ENCODE measurements around the gene ADGRG3. TPM values are rescaled to one million over a fixed set of nuclear protein-coding genes. Genes with fewer than 3 reads are reported as not detected.

The ADGRG3 gene
- total RNA-seq, 4 donors from 2014 or later, result 1.0 to 3.2 (median 2.5) TPM; not detected in 1

DNA sequence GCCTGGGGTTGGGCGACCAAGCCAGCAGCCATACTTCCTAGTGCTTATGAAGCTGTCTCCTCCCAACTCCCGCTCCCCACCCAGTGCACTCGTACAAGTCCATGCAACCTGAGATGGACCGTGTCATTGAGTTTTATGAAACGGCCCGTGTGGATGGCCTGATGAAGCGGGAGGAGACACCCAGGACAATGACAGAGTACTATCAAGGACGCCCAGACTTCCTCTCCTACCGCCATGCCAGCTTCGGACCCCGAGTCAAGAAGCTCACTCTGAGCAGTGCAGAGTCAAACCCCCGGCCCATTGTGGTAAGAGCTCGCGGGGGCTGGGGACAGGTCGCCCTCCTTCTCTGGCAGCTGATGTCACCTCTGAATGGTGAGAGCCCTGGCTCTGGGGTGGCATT lies 56.4 kb downstream of the ADGRG3 start:
- H3K27ac ChIP-seq, result no peak overlapping the region
- no peak for DNase-seq
- no peaks in the 10 kb centered on the region for H3K27me3 ChIP-seq
- no peaks in the 10 kb centered on the region for H3K36me3 ChIP-seq
- no peak overlapping the region for H3K4me3 ChIP-seq
- intact Hi-C loops (cut with DNase I; ENCODE audit: low total_unique reads), result no loop called here
- no peak for TF ChIP-seq POLR2A (IDR thresholded peaks at IDR 0.05)
- no peaks in the 10 kb centered on the region for H3K4me1 ChIP-seq
- no peaks in the 10 kb centered on the region for H3K9me3 ChIP-seq

DNA sequence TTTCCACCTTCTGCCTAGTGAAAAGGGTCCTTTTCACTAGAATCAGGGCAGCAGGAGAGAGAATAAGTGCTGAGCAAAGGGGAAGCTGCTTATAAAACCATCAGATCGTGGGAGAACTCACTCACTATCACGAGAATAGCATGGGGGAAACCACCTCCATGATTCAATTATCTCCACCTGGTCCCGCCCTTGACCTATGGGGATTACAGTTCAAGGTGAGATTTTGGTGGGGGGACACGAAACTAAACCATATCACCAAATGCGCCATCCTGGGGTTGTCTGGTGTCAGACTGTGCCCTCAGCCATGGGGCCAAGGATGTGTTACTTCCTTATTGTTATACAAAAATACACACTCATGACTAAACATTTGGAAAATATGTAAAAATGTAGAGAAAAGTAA lies 57.0 kb downstream of the ADGRG3 start:
- intact Hi-C loops (cut with DNase I; ENCODE audit: low total_unique reads), result no loop called here
- no peak for DNase-seq
- no peaks in the 10 kb centered on the region for H3K27me3 ChIP-seq
- no peaks in the 10 kb centered on the region for H3K9me3 ChIP-seq
- no peaks in the 10 kb centered on the region for H3K4me1 ChIP-seq
- no peak overlapping the region for H3K4me3 ChIP-seq
- TF ChIP-seq, protein P1, sequence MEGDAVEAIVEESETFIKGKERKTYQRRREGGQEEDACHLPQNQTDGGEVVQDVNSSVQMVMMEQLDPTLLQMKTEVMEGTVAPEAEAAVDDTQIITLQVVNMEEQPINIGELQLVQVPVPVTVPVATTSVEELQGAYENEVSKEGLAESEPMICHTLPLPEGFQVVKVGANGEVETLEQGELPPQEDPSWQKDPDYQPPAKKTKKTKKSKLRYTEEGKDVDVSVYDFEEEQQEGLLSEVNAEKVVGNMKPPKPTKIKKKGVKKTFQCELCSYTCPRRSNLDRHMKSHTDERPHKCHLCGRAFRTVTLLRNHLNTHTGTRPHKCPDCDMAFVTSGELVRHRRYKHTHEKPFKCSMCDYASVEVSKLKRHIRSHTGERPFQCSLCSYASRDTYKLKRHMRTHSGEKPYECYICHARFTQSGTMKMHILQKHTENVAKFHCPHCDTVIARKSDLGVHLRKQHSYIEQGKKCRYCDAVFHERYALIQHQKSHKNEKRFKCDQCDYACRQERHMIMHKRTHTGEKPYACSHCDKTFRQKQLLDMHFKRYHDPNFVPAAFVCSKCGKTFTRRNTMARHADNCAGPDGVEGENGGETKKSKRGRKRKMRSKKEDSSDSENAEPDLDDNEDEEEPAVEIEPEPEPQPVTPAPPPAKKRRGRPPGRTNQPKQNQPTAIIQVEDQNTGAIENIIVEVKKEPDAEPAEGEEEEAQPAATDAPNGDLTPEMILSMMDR (IDR thresholded peaks at IDR 0.05), result no peak
- no peak for TF ChIP-seq POLR2A (IDR thresholded peaks at IDR 0.05)
- H3K27ac ChIP-seq, result no peak overlapping the region
- no peaks in the 10 kb centered on the region for H3K36me3 ChIP-seq

DNA sequence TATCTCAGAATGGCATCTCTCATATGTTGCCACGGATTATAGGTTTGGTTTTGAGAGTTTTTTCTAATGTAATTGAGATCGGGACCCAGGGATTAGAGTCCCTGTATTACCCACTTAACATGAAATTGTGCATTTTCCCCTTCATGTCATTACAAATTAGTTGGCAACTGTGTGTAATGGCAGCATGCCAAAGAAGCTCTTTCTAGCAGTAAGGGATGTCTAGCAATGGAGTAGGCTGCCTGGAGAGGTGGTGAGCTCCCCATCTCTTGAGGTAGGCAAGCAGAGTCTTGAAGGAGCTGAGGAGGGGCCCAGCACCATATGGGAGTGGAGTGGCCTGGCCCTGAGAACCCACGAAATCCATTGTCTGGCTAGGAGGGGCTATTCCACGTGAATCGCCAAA lies 57.4 kb downstream of the ADGRG3 start:
- H3K27me3 ChIP-seq, result no peaks in the 10 kb centered on the region
- H3K9me3 ChIP-seq, result no peaks in the 10 kb centered on the region
- H3K4me3 ChIP-seq, result no peak overlapping the region
- H3K36me3 ChIP-seq, result no peaks in the 10 kb centered on the region
- H3K27ac ChIP-seq, result no peak overlapping the region
- no peaks in the 10 kb centered on the region for H3K4me1 ChIP-seq
- DNase-seq, result no peak
- intact Hi-C loops (cut with DNase I; ENCODE audit: low total_unique reads), result no loop called here
- no peak for TF ChIP-seq POLR2A (IDR thresholded peaks at IDR 0.05)
- TF ChIP-seq, protein P1 (IDR thresholded peaks at IDR 0.05), result no peak

DNA sequence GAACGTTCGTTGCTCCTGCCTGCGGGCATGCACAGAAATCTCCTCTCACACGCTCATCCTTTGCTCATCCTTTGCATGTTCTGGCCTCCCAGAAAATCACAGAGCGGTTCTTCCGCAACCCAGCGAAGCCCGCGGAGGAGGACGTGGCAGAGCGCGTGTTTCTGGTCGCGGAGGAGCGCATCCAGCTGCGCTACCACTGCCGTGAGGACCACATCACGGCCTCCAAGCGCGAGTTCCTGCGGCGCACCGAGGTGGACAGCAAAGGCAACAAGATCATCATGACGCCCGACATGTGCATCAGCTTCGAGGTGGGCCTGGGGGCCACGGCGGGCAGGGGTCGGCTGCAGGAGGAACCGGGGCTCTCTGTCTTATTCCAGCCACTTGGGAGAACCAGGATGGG lies 57.9 kb downstream of the ADGRG3 start:
- no peak for TF ChIP-seq POLR2A (IDR thresholded peaks at IDR 0.05)
- TF ChIP-seq, protein P1 (IDR thresholded peaks at IDR 0.05), result no peak
- H3K4me1 ChIP-seq, result no peaks in the 10 kb centered on the region
- H3K9me3 ChIP-seq, result no peaks in the 10 kb centered on the region
- no peaks in the 10 kb centered on the region for H3K27me3 ChIP-seq
- intact Hi-C loops (cut with DNase I; ENCODE audit: low total_unique reads), result no loop called here
- H3K4me3 ChIP-seq, result no peak overlapping the region
- no peak overlapping the region for H3K27ac ChIP-seq
- no peak for DNase-seq
- no peaks in the 10 kb centered on the region for H3K36me3 ChIP-seq

DNA sequence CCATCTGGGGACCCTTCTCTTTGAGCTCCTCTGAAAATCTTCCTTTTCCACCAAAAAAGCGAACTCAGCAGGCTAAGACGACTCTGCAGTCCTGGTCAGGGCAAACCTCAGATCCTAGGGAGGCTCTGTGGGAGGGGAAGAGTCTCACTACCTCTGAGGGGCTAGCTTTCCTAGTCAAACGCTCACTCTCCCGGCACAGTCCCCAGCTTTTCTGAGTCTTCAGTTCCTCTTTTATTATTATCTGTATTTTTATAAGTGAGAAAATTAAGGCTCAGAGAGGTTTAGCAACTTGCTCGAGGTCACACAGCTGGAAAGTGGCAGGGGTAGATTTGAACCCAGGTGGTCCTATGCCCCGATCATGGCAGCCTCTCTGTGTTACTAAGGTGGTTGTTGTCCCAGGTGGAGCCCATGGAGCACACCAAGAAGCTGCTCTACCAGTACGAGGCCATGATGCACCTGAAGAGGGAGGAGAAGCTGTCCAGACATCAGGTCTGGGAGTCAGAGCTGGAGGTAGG lies 58.4 kb downstream of the ADGRG3 start:
- intact Hi-C loops (cut with DNase I; ENCODE audit: low total_unique reads), result no loop called here

More for the DNA sequence above, 58.4 kb downstream of the ADGRG3 start:
- Histone ChIP-seq H3K27me3 (no peaks in the 10 kb centered on the region), H3K36me3 (no peaks in the 10 kb centered on the region), H3K9me3 (no peaks in the 10 kb centered on the region), H3K27ac (no peak overlapping the region), H3K4me3 (no peak overlapping the region), H3K4me1 (no peaks in the 10 kb centered on the region)
- no peak for TF ChIP-seq POLR2A (IDR thresholded peaks at IDR 0.05)
- TF ChIP-seq, protein P1 (IDR thresholded peaks at IDR 0.05), result no peak
- no peak for DNase-seq
